Mucosa of stomach (tissue), 1 donor: ENCODE data around the gene LRRC55.

Source experiments
- H3K27me3 ChIP-seq: one replicate; pipeline ENCODE4 v1.7.0; 2013; ENCODE audit warnings: mild to moderate bottlenecking, low read length; ENCODE audit not compliant: control insufficient read depth, insufficient read depth
- H3K36me3 ChIP-seq: one replicate; pipeline ENCODE4 v1.7.0; 2013; ENCODE audit warnings: low read length; ENCODE audit not compliant: control insufficient read depth, insufficient read depth
- H3K4me1 ChIP-seq: one replicate; pipeline ENCODE4 v1.7.0; 2013; ENCODE audit warnings: mild to moderate bottlenecking, low read length; ENCODE audit not compliant: control insufficient read depth, insufficient read depth
- H3K4me3 ChIP-seq: one replicate; pipeline ENCODE4 v1.7.0; 2013; ENCODE audit warnings: low read length
- H3K9ac ChIP-seq: one replicate; pipeline ENCODE4 v1.7.0; 2013; ENCODE audit warnings: mild to moderate bottlenecking, low read length, moderate library complexity
- H3K9me3 ChIP-seq: one replicate; pipeline ENCODE4 v1.7.0; 2013; ENCODE audit warnings: mild to moderate bottlenecking, low read length, moderate library complexity; ENCODE audit not compliant: control insufficient read depth
- donor health status: Pancreatic carcinoma.

Gene LRRC55

DNA sequence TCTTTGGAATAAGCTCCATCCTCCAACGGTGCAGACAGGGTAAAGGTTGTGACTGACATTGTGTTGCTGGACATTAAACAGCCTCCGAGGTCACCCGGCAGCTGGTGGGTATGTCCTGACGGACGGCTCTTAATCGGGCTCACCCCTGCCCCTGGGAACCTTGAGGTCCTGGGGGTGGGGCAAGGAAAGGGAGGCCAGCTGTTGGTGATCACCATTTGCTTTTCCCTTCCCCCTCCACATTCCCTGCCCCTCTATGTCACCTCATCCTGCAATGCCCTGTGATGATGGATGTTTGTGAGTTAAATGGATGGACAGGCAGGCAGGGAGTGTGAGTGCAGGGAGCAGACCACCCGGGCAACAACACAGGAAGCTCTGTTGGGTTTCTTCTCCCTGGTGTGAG is 29.0 kb downstream of the LRRC55 start:
- H3K4me3 ChIP-seq: no peak overlapping the region
- peaks cover 8% of the 10 kb centered on the region for H3K4me1 ChIP-seq
- H3K9ac ChIP-seq: no peak overlapping the region
- H3K27me3 ChIP-seq: no peaks in the 10 kb centered on the region
- H3K36me3 ChIP-seq: no peaks in the 10 kb centered on the region
- no peaks in the 10 kb centered on the region for H3K9me3 ChIP-seq

DNA sequence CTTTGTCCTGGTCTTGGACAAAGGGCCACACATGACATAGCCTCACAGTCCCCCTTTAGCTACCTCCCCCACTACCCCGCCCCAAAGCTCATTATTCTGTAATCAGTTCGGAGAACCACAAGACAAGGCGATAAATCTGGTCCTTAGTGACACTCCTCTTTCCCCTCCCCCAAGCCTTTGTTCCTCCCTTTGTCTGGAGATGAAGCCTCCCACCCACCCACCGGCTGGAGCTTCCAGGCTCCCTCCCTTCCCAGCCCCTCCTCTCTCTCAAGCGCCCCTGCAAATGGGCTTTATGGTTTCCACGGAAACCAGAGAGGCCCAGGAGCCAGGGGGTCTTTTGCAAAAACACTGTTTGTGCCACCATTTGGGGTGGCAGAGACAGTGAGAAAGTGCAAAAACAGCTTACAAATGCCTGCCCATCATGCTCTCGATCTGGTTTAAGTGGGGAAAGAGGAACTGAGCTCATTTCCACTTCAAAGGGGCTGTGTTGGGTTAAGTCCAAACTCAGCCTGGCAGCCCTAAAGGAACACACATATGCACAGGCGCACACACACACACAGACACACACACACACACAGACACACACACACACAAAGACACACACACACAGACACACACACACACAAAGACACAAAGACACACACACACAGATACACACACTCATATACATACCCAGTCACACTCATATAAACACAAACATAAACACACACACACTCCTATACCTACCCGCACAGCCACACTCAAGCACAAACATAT is 31.8 kb downstream of the LRRC55 start:
- H3K36me3 ChIP-seq: no peaks in the 10 kb centered on the region
- H3K9me3 ChIP-seq: no peaks in the 10 kb centered on the region
- no peak overlapping the region for H3K4me3 ChIP-seq
- H3K27me3 ChIP-seq: no peaks in the 10 kb centered on the region
- H3K4me1 ChIP-seq: peaks cover 8% of the 10 kb centered on the region
- no peak overlapping the region for H3K9ac ChIP-seq

DNA sequence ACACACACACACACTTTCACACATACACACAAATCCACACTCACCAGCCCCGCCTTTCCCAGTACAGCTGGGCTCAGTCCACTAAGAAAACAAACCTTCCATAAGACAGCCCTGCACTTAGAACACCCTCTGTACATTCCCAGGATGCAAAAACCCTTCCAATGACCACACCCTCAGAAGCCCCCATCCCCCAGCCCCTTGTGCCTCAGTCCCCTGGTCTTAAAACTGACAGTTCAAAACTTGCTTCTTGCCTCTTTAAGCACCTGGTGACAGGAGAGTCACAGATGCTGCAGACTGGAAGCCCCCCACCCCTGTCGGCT is 32.3 kb downstream of the LRRC55 start:
- Histone ChIP-seq H3K4me1 (peaks cover 8% of the 10 kb centered on the region), H3K9me3 (no peaks in the 10 kb centered on the region), H3K9ac (no peak overlapping the region), H3K4me3 (no peak overlapping the region), H3K36me3 (no peaks in the 10 kb centered on the region), H3K27me3 (no peaks in the 10 kb centered on the region)

DNA sequence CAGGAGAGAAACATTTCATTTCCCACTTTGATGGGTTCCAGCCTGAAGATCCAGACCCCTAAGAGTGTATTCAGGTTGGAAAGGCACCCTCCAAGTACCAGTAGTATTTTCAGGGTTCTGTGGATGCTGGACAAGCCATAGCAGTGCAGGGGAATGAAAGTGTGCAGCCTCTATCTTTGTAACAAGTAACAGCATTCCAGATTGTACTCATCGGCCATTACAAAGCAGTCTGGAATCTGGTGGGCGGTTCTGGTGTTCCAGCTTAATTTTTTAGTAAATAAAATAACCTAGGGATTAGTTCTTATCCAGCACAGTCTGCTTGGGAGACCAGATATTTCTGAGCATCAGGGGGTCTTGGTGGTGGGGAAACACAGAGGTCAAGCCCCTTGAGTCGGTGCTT is 32.7 kb downstream of the LRRC55 start:
- H3K9me3 ChIP-seq: no peaks in the 10 kb centered on the region
- H3K4me1 ChIP-seq: peaks cover 8% of the 10 kb centered on the region
- H3K4me3 ChIP-seq: no peak overlapping the region
- H3K9ac ChIP-seq: no peak overlapping the region
- no peaks in the 10 kb centered on the region for H3K27me3 ChIP-seq
- no peaks in the 10 kb centered on the region for H3K36me3 ChIP-seq

DNA sequence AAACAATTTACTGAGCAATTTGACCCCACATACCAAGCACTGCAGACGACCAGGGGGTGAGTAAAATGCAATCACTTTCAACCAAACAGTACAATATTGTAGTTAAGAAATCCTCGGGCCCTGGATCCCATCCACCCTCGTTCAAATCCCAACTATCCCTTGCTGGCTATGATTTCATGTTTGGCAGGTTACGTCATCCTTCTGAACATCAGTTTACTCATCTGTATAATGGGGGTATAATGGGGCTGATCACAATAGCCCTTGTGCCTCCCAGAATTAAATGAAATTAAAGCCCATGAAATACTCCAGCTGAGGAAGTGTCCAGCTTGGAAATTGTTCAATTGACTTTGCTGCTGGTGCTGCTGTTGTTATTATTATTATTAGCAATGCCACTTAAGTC is 34.7 kb downstream of the LRRC55 start:
- peaks cover 8% of the 10 kb centered on the region for H3K4me1 ChIP-seq
- no peak overlapping the region for H3K9ac ChIP-seq
- H3K9me3 ChIP-seq: no peaks in the 10 kb centered on the region

DNA sequence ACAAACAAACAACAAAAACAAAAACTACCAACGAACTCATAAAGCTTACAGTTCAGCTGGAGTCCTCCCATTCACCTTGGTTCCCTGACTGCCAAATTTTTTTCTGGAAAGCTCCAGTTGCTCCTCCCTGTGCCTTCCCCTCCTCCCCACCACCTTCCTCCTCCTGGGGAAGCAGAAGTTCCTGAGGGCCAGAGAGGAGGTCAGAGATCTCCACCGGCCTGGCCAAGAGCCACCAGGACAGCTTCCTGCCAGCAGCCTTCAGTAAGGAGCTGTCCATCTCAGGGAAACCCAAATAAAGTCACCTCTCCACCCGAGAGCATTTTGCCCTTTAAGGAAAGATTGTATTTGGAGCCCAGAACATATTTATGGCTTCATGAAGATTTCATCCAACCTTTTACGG is 35.3 kb downstream of the LRRC55 start:
- Histone ChIP-seq H3K27me3 (no peaks in the 10 kb centered on the region), H3K4me1 (peaks cover 8% of the 10 kb centered on the region)

More for the DNA sequence above, 34.7 kb downstream of the LRRC55 start:
- Histone ChIP-seq H3K36me3 (no peaks in the 10 kb centered on the region), H3K27me3 (no peaks in the 10 kb centered on the region), H3K4me3 (no peak overlapping the region)

DNA sequence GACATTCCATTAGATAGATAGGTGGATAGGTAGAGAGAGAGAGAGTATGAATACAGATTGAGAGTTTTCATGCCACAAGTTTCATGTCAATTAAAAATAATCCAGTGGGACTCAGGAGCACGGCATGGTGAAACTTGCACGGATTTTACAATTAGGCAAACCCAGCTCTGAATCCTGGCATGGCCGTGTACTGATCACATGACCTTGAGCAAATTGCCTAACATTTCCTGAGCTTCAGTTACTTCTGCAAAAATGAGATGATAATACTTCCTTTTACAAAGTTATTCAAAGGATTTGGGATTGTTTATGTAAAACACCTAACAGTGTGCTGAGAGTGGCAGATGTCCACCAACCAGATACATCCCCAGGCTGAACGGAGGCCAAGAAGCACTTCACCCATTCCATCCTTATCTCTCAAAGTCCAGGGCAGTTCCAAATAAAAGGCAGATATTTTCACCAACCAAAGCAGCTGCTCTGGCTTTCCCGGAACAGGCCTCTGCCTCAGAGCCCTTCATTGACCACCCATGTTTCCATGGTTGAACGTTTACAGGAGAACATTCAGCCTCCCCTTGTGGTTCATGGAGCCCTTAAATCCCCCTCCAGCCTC is 37.4 kb downstream of the LRRC55 start:
- H3K4me3 ChIP-seq: no peak overlapping the region
- H3K9ac ChIP-seq: no peak overlapping the region
- no peaks in the 10 kb centered on the region for H3K36me3 ChIP-seq
- H3K27me3 ChIP-seq: no peaks in the 10 kb centered on the region
- no peaks in the 10 kb centered on the region for H3K9me3 ChIP-seq
- no peaks in the 10 kb centered on the region for H3K4me1 ChIP-seq

More for the DNA sequence above, 35.3 kb downstream of the LRRC55 start:
- Histone ChIP-seq H3K4me3 (no peak overlapping the region), H3K36me3 (no peaks in the 10 kb centered on the region), H3K9ac (no peak overlapping the region), H3K9me3 (no peaks in the 10 kb centered on the region)

DNA sequence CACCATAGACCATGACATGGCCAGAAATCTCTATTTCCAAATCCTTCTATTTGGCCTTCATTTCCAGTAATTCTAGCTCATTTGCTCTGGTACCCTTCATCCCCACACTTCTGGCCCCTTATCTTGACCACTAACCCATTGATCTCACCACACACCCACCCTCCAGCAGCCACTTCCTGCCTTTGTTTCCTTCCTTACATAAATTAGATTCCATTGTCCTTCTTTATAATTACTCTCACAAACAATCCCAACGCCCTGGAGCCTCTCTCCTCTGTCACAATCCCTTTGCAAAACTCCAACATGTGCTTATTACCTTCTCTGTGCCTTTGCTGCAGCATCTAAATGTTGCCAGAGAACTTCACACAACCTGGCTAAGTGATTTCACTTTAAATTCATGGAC is 40.5 kb downstream of the LRRC55 start:
- Histone ChIP-seq H3K9ac (no peak overlapping the region), H3K9me3 (no peaks in the 10 kb centered on the region), H3K4me3 (no peak overlapping the region), H3K27me3 (no peaks in the 10 kb centered on the region), H3K4me1 (no peaks in the 10 kb centered on the region), H3K36me3 (no peaks in the 10 kb centered on the region)

DNA sequence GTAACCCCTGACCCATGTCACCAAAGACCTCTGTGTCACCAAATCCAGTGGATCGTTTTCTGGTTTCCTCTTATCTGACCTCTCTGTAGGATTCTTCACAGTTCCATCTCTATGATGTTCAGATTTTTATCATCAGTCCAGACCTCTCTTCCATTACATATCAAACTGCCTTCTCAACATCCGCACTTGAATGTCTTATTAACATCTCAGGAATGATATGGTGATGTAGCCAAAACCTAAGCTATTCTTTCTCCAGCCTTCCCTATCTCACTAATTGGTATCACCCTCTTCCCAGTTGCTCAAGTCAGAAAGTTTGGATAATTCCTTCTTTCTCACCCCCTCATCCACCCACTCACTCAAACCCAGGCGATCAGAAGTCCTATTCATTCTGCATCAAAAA is 41.8 kb downstream of the LRRC55 start:
- H3K9me3 ChIP-seq: no peaks in the 10 kb centered on the region
- H3K27me3 ChIP-seq: no peaks in the 10 kb centered on the region
- H3K9ac ChIP-seq: no peak overlapping the region
- no peaks in the 10 kb centered on the region for H3K4me1 ChIP-seq
- no peaks in the 10 kb centered on the region for H3K36me3 ChIP-seq
- H3K4me3 ChIP-seq: no peak overlapping the region

DNA sequence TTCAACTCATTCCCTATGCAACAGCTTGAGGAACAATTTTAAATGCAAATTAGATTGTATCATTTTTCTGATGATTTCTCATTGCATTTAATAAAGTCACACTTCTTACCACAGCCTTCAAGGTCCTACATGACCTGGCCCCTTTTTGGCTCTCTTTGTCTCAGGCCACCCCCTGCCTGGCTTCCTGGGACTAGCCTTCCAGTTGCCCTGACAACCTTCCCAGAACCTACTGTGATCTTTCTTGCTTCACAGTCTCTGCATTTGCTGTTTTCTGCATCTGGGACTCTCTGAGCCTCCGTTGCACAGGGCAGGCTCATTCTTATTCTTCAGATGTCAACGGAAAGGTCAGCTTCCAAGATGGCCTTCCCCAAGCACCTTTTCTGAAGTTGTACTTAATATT is 42.4 kb downstream of the LRRC55 start:
- Histone ChIP-seq H3K4me1 (no peaks in the 10 kb centered on the region), H3K9ac (no peak overlapping the region), H3K4me3 (no peak overlapping the region), H3K27me3 (no peaks in the 10 kb centered on the region), H3K36me3 (no peaks in the 10 kb centered on the region), H3K9me3 (no peaks in the 10 kb centered on the region)

DNA sequence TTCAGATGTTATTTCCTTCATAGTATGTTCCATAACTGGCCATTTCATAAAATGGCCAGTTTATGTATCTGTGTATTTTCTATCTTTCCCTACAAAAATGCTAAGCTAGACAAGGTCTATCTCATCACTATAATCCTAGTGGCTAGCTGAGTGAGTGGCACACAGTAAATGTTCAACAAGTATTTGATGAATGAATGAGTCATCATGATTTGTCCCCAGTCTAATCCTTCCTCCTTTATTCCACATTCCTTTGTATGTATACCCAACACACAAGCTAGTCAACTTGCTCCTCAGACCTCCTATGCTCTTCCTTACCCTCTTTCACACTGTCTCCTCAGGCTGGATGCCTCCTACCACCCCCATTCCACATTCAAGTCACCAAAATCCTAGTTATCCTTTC is 42.8 kb downstream of the LRRC55 start:
- no peaks in the 10 kb centered on the region for H3K27me3 ChIP-seq
- H3K4me1 ChIP-seq: no peaks in the 10 kb centered on the region
- no peaks in the 10 kb centered on the region for H3K36me3 ChIP-seq
- H3K9ac ChIP-seq: no peak overlapping the region
- H3K9me3 ChIP-seq: no peaks in the 10 kb centered on the region
- H3K4me3 ChIP-seq: no peak overlapping the region

DNA sequence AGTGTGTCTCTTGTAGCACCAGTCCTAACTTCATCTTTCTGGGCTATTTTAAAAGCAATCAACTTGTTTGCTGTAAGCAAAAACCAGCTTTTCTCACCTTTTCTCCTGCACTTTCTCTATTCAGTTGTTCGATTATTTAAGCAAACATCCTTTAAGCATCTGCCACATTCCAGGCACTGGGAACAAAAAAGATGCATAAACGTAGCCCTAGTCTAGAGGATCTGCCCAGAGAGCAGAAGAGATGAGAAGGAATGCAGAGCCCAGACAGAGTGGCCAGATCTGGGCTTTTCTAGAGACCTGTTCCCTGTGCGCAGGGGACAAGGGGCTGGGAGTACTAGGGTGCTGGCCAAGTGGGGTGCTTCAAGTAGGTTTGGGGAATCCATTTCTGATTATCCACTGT is 46.8 kb downstream of the LRRC55 start:
- Histone ChIP-seq H3K9me3 (no peaks in the 10 kb centered on the region), H3K9ac (no peak overlapping the region), H3K36me3 (no peaks in the 10 kb centered on the region), H3K4me3 (no peak overlapping the region), H3K4me1 (no peaks in the 10 kb centered on the region), H3K27me3 (peaks cover 12% of the 10 kb centered on the region)
